ENCODE measurements around the gene CARD10.
"Not testable (repeated sequence)": the region's sequence is repeated elsewhere in the genome, so short reads cannot be mapped to it uniquely, and the experiment has no call there.

Gene CARD10

GRCh38 chr22:37556710-37557109 is 37.5 kb upstream of the CARD10 start:
- no peak for FAIRE-seq

GRCh38 chr22:37555029-37555428 is 35.8 kb upstream of the CARD10 start:
- FAIRE-seq = no peak

DNA sequence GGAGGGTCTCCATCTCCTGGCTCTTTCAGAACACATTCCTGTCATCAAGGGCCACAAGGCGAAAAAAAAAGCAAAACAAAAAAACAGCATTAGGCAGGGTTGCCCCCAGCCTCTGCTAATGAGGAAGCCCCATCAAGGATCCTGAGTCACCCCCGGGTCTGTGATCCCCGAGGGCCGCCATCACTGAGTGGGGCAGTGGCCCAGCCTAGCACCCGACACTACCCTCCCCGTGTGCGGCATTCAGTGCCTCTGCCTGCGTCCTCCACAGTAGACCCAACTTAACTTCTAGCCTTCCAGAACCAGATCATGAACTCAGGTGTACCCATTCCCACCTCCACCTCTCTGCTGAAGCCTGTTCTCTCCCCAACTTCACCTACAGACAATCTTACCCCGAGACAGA is 34.5 kb upstream of the CARD10 start:
- FAIRE-seq = no peak

GRCh38 chr22:37552524-37553163 is 33.4 kb upstream of the CARD10 start:
- no peak for FAIRE-seq

- no peak for FAIRE-seq
Measured at GRCh38 chr22:37551981-37552380, 32.8 kb upstream of the CARD10 start.

GRCh38 chr22:37550921-37551320 is 31.7 kb upstream of the CARD10 start:
- FAIRE-seq = not testable (repeated sequence)

DNA sequence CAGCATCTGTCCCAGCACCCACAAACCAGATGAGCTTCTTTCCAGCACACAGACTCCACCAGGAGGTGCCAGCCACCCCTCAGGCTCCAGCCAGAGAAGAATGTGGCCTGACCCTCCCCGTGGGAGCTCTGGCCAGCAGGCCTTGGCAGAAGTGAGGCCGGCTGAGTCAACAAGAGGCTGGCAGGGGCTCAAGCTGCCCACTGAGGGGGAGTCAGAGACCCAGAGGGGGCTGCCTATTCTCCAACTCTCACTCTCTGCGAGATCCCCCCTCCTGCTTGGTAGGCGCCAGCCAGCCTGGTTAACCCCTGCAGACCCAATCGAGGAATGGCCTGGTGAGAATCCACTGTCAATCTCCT is 30.5 kb upstream of the CARD10 start:
- FAIRE-seq = no peak

DNA sequence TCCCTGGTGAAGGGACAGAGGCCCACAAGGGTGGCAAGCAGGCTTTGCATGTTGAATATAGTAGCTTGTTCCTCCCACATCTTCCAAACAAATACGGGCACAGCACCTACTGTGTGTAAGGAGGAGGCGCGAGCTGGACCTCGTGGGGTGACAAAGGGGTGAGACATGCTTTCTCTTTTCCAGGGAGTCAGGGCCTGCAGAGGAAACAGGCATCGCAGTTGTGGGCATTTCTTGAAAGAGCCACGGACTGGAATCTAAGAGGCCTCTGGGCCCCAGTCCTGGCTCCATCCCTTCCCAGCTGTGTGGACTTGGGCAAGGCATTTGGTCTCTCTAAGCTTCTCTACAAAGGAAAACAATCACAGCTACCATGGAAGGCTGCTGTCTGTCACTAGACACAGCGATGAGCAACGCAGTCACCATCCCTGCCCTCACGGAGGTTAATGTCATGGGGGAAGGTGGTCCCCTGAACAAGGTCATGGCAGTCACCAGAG is 28.1 kb upstream of the CARD10 start:
- no peak for FAIRE-seq

- no peak for FAIRE-seq
Measured at GRCh38 chr22:37546437-37547250, 27.4 kb upstream of the CARD10 start.

DNA sequence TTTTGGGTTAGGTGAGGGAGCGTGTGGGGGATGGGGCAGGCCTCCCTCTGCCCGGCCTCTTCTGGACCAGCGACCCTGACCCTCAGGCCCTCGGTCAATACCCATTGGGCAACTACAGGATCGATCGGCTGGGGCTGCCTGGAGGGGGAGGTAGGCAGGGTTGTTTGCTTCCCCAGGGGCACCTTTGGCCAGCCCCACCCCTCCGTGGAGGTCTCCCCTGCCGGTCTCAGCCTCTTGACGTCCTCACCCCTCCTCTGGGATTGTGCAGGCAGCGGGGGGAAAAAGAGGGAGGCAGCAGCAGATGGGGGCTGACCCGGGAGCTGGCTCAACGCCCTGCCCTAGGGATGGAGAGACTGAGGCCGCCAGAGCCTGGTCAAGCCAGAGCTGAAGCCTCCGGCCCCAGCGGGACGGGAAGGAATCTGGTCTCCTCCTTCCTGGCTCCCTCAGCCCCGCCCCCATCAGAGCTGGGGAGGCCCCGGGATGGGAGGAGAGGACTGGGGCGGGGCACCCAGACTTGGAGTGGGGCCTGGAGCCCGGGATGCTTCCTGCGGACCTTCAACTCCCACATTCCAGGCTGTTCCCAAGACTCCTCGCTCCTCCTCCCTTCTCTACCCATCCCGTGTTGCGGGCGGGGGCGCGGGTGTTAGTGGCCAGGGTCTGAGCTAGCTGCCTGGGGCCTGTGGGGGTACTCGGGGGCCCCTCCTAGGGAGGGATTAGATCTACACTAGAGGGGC is 26.7 kb upstream of the CARD10 start:
- FAIRE-seq = no peak

DNA sequence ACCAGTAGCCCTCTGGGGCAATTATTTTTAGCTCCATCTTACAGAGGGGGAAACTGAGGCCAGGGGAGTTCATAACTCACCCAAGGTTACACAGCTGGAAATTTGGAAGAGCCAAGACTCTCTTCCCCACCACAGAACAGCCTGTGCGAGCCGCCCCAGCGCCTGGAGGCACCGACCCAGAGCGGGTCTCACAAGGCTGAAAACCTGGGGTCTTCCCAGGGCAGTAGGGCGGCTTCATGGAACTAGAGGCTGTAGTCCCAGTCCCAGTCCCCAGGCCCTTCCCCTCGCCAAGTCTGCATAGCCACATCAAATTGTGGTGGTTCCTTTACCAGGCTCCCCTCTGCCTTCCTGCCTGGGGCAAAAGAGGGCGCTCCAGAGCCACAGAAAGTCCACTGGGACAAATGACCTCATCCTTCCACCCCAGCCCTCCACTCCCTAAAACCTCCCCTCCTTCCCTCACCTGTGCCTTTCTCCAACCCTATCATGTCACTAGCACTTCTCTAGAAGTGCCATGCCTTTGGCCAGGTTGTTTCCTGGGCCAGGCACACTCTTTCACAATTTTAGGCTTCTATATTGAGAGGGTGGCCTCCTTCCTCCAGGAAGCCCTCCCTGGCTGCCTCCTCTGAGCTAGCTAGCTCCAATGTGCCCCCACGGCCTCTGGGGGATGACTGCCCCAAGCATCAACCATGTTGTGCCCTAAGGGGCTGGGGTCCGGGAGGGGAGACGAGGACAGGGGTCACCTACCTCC is 25.9 kb upstream of the CARD10 start:
- no peak for FAIRE-seq

- no peak for FAIRE-seq
Measured at GRCh38 chr22:37542959-37543358, 23.7 kb upstream of the CARD10 start.

GRCh38 chr22:37542416-37542815 is 23.2 kb upstream of the CARD10 start:
- FAIRE-seq = not testable (repeated sequence)

- FAIRE-seq = not testable (repeated sequence)
Measured at GRCh38 chr22:37539790-37540189, 20.6 kb upstream of the CARD10 start.

DNA sequence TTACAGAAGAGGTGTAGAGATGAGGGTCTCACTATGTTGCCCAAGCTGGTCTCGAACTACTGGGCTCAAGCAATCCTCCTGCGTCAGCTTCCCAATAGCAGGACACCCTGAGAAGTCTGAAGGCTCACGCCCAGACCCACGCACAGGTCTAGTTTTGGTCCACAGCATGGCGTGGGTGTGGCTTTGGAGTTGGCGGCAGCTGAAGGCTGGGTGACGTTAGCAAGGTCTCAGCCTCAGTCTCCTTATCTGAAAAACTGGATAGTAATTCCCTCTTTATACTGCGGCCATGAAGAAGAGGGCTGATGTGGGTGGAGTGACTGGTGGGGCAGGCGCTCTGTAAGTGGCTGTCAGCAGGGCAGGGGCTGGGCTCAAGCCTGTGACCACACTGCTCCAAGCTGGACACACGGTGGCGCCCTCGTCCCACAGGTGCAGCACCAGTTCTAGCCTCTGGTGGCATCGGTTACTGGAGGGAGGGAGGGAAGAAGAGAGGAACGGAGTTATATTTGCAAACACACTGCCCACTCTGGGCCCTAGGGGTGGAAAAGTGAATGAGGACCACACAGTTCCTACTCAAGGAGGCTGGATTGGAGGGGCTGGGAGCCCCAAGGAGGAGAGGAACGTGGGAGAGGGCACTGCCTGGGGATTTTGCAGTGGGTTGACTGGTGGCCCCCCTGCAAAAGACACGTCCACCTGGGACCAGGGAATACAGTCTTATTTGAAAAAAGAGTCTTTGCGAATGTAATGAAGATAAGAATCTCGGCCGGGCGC is 19.6 kb upstream of the CARD10 start:
- no peak for FAIRE-seq

- no peak for FAIRE-seq
Measured at GRCh38 chr22:37535159-37535558, 15.9 kb upstream of the CARD10 start.

DNA sequence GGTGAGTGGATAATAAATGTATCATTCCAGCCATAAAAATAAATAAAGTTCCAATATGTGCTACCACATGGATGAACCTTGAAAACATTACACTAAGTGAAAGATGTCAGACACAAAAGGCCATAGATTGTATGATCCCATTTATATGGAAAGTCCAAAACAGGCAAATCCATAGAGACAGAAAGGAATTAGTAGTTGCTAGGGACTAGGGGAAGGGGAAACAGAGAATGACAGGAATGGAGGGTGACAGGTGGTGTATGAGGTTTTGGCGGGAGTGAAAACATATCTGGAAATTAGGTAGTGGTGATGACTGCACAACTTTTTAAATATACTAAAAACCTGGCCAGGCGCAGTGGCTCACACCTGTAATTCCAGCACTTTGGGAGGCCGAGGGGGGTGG is 15.2 kb upstream of the CARD10 start:
- FAIRE-seq = no peak

GRCh38 chr22:37533995-37534394 is 14.8 kb upstream of the CARD10 start:
- no peak for FAIRE-seq

DNA sequence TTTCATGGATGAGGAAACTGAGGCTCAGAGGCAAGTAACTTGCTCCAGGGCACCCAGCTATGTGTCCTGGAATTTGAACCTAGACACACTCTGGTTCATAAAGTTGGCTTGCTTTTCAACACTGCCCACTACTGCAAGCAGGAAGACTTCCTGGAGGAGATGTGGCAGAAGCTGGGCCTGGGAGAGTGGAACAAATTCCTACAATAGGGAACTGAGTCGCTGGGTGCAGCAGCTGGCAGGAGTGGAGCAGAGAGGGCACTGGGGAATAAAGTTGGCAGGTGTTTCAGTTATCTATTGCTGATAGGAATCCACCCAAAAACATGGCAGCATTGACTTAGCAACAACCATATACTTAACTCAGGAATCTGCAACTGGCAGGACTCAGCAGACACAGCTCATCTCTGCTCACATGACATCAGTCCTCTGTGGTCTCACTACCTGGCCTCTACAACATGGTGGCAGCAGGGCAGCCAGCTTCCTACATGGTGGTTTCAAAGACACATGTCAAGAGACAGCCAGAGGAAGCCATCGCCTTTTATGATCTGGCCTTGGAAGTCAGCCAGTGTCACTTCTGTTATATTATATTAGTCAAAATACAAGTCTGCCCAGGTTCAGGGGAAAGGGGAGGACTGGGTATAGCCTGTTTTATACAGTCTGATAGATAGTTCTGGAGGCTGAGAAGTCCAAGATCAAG is 10.6 kb upstream of the CARD10 start:
- FAIRE-seq = no peak

DNA sequence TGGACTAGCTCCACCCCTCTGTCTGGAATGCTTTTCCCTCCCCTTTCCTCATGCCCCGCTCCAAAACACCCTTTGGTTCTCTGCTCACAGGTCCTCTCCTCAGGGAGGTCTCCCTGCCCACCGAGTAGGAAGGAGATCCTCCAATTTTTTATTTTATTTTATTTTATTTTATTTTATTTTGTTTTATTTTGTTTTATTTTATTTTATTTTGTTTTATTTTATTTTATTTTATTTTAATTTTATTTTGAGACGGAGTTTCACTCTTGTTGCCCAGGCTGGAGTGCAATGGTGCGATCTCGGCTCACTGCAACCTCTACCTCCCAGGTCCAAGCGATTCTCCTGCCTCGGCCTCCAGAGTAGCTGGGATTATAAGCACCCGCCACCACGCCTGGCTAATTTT is 8.7 kb upstream of the CARD10 start:
- FAIRE-seq = not testable (repeated sequence)

GRCh38 chr22:37527081-37527752 is 8.0 kb upstream of the CARD10 start:
- not testable (repeated sequence) for FAIRE-seq

Measured in colon (tissue), 2 donors.